H9 (cell line): ENCODE data around the gene TSPAN5. TPM values are rescaled to one million over a fixed set of nuclear protein-coding genes. Genes with fewer than 3 reads are reported as not detected.

Experiments used
- DNase-seq: peaks from one replicate; pipeline ENCODE4 v3.0.0-alpha.2; 2017
- H2AFZ ChIP-seq: one replicate; pipeline ENCODE4 v1.6.1; 2013; ENCODE audit warnings: mild to moderate bottlenecking, low read length, control low read depth, moderate library complexity
- H2AK5ac ChIP-seq: 2 replicates; pipeline ENCODE4 v1.6.1; 2013; ENCODE audit warnings: low read length, control low read depth, mixed read lengths; ENCODE audit not compliant: insufficient read length
- H2BK120ac ChIP-seq: one replicate; pipeline ENCODE4 v1.6.1; 2013; ENCODE audit warnings: low read depth, mild to moderate bottlenecking, low read length, control low read depth, inconsistent platforms; ENCODE audit not compliant: poor library complexity, severe bottlenecking
- H2BK12ac ChIP-seq: 2 replicates; pipeline ENCODE4 v1.6.1; 2013; ENCODE audit warnings: low read length, control low read depth, mixed read lengths, low read depth; ENCODE audit not compliant: insufficient read length
- H2BK15ac ChIP-seq: 2 replicates; pipeline ENCODE4 v1.6.1; 2013; ENCODE audit warnings: low read depth, low read length, control low read depth
- H2BK20ac ChIP-seq: one replicate; pipeline ENCODE4 v1.6.1; 2013; ENCODE audit warnings: low read depth, mild to moderate bottlenecking, low read length, control low read depth, inconsistent platforms; ENCODE audit not compliant: poor library complexity, severe bottlenecking
- H2BK5ac ChIP-seq: 2 replicates; pipeline ENCODE4 v1.6.1; 2013; ENCODE audit warnings: low read length, control low read depth, mixed read lengths; ENCODE audit not compliant: insufficient read length
- H3K14ac ChIP-seq: 2 replicates; pipeline ENCODE4 v1.6.1; 2013; ENCODE audit warnings: low read length, control low read depth; ENCODE audit not compliant: insufficient read depth
- H3K18ac ChIP-seq: 2 replicates; pipeline ENCODE4 v1.6.1; 2013; ENCODE audit warnings: low read depth, mild to moderate bottlenecking, mixed read lengths, low read length, control low read depth; ENCODE audit not compliant: insufficient read length
- H3K23ac ChIP-seq: 2 replicates; pipeline ENCODE4 v1.6.1; 2013; ENCODE audit warnings: low read length, control low read depth, mixed read lengths, low read depth; ENCODE audit not compliant: insufficient read length
- H3K23me2 ChIP-seq: 2 replicates; pipeline ENCODE4 v1.6.1; 2013; ENCODE audit warnings: low read depth, mild to moderate bottlenecking, mixed read lengths, low read length, control low read depth; ENCODE audit not compliant: insufficient read length, poor library complexity, severe bottlenecking
- H3K27ac ChIP-seq: 2 replicates; pipeline ENCODE4 v1.5.1; 2013; ENCODE audit warnings: low read length, control low read depth, mixed read lengths, low read depth; ENCODE audit not compliant: insufficient read length
- H3K27me3 ChIP-seq: 2 replicates; pipeline ENCODE4 v1.6.1; 2013; ENCODE audit warnings: low read length, control low read depth, inconsistent platforms; ENCODE audit not compliant: insufficient read depth
- H3K4ac ChIP-seq: 2 replicates; pipeline ENCODE4 v1.6.1; 2013; ENCODE audit warnings: low read depth, mild to moderate bottlenecking, control low read depth, inconsistent platforms, low read length, moderate library complexity
- H3K4me1 ChIP-seq: 2 replicates; pipeline ENCODE4 v1.6.1; 2013; ENCODE audit warnings: low read length, control low read depth, inconsistent platforms; ENCODE audit not compliant: insufficient read depth
- H3K4me2 ChIP-seq: 2 replicates; pipeline ENCODE4 v1.6.1; 2013; ENCODE audit warnings: low read length, control low read depth, mixed read lengths; ENCODE audit not compliant: insufficient read length, insufficient read depth
- H3K56ac ChIP-seq: 2 replicates; pipeline ENCODE4 v1.6.1; 2013; ENCODE audit warnings: low read depth, mild to moderate bottlenecking, mixed read lengths, low read length, control low read depth; ENCODE audit not compliant: insufficient read length
- H3K79me1 ChIP-seq: 2 replicates; pipeline ENCODE4 v1.6.1; 2013; ENCODE audit warnings: low read depth, mild to moderate bottlenecking, moderate library complexity, low read length, control low read depth, inconsistent platforms; ENCODE audit not compliant: insufficient read depth, poor library complexity, severe bottlenecking
- H3K79me2 ChIP-seq: 2 replicates; pipeline ENCODE4 v1.6.1; 2013; ENCODE audit warnings: low read length, control low read depth, inconsistent platforms; ENCODE audit not compliant: insufficient read depth
- H3K9ac ChIP-seq: 2 replicates; pipeline ENCODE4 v1.6.1; 2013; ENCODE audit warnings: low read length, control low read depth, mixed read lengths; ENCODE audit not compliant: insufficient read length; ENCODE audit errors: extremely low read depth
- H3K9me3 ChIP-seq: one replicate; pipeline ENCODE4 v1.6.1; 2013; ENCODE audit warnings: low read depth, low read length, inconsistent platforms; ENCODE audit not compliant: control insufficient read depth
- H3T11ph ChIP-seq: one replicate; pipeline ENCODE4 v1.6.1; 2013; ENCODE audit warnings: mild to moderate bottlenecking, low read length, control low read depth, inconsistent platforms
- H4K20me1 ChIP-seq: one replicate; pipeline ENCODE4 v1.6.1; 2013; ENCODE audit not compliant: control insufficient read depth, insufficient read length, insufficient read depth
- H4K5ac ChIP-seq: 2 replicates; pipeline ENCODE4 v1.6.1; 2013; ENCODE audit warnings: low read depth, mild to moderate bottlenecking, mixed read lengths, low read length, control low read depth; ENCODE audit not compliant: insufficient read length
- H4K8ac ChIP-seq: replicated peaks from 2 replicates; pipeline ENCODE4 v1.6.1; 2013; ENCODE audit warnings: low read length, control low read depth, mixed read lengths, low read depth; ENCODE audit not compliant: insufficient read length
- H4K91ac ChIP-seq: 2 replicates; pipeline ENCODE4 v1.6.1; 2013; ENCODE audit warnings: low read depth, mild to moderate bottlenecking, moderate library complexity, mixed read lengths, low read length, control low read depth; ENCODE audit not compliant: insufficient read length
- H3K27ac Mint-ChIP-seq, 3 experiments: 2 replicates in 2 of 3; 3 replicates in 1 of 3; pipeline ENCODE4 v1.8.0; 2020 to 2021; ENCODE audit warnings: mixed read lengths in 3 of 3, mild to moderate bottlenecking in 1 of 3, moderate library complexity in 1 of 3
- H3K27me3 Mint-ChIP-seq: 2 replicates; pipeline ENCODE4 v1.8.0; 2021; ENCODE audit warnings: low read depth, mild to moderate bottlenecking, moderate library complexity, mixed read lengths
- H3K36me3 Mint-ChIP-seq, 3 experiments: 2 replicates in 2 of 3; 3 replicates in 1 of 3; pipeline ENCODE4 v1.8.0; 2020 to 2021; ENCODE audit warnings: low read depth in 3 of 3, mixed read lengths in 3 of 3; ENCODE audit not compliant: insufficient read depth in 1 of 3
- H3K4me1 Mint-ChIP-seq, 2 experiments: 2 replicates each; pipeline ENCODE4 v1.8.0; 2020; ENCODE audit warnings: mixed read lengths in 2 of 2
- H3K4me3 Mint-ChIP-seq, 2 experiments: 2 replicates in 1 of 2; 3 replicates in 1 of 2; pipeline ENCODE4 v1.8.0; 2020 to 2021; ENCODE audit warnings: mild to moderate bottlenecking in 2 of 2, mixed read lengths in 2 of 2, moderate library complexity in 1 of 2
- H3K9me3 Mint-ChIP-seq, 2 experiments: 2 replicates in 1 of 2; 3 replicates in 1 of 2; pipeline ENCODE4 v1.8.0; 2020; ENCODE audit warnings: mild to moderate bottlenecking in 2 of 2, mixed read lengths in 2 of 2, moderate library complexity in 1 of 2
- WGBS: extraction: QIAGEN DNeasy Blood & Tissue Kit; methylation state at CpG from one replicate; pipeline ENCODE4 v1.1.7; 2013; ENCODE audit warnings: missing lambda C conversion rate, low lambda C conversion rate, mixed read lengths; ENCODE audit not compliant: insufficient read length; ENCODE audit errors: extremely low coverage; 5-methylcytosine and 5-hydroxymethylcytosine counted together
- total RNA-seq: library from RNA; stranded (reverse); gene quantifications from 2 replicates; pipeline ENCODE4 v1.2.1, GENCODE V29; 2021
- TF ChIP-seq, protein P1 (sequence below): fragments of 200-600 bp; sonication (generic); conservative IDR thresholded peaks from 3 replicates; pipeline ENCODE4 v1.8.0; 2021; ENCODE audit warnings: antibody characterized with exemption, mild to moderate bottlenecking

Gene TSPAN5
- total RNA-seq, 1 experiment from 2014 or later = 7.0 TPM

DNA sequence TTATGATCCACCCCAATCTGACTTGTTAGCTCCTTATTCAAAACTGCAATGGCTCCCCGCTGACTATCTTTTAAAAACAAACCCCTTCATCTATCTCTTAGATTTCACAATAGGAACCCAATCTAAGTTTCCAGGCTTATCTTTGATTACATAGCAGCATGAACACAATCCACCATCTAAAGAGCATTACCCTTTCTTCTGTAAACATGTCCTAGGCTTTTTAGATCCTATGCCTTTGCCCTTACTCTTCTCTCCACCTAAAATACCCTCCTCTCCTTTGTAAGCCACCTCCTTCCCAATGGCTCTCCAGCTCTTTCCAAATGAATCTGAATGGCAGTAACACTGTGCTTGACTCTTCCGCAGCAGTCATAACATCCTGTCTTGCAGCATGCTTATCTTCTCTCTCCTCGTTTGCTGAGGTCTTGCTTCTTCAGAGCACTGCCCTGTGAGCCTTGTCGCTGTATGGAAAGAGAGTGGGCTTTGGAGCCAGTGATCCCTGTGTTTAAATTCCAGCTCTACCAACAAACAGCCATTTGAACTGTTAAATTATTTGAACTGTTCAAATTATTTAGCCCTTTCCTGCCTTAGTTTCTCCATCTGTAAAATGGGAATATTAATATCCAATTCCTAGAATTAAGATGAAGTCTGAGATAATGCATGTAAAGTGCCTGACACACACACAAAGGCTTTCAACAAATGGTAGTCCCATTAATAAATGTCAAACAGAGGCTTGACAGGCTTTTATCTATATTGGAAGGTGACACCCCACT, 16.2 kb upstream of the TSPAN5 start:
- H3K4ac ChIP-seq = no peak overlapping the region
- no peak overlapping the region for H3K18ac ChIP-seq
- no peak overlapping the region for H3K4me2 ChIP-seq
- Mint-ChIP-seq H3K4me1 (peaks cover 9 to 19% of the 10 kb centered on the region in 2 experiments), H3K9me3 (no peaks in the 10 kb centered on the region), H3K27me3 (no peaks in the 10 kb centered on the region), H3K4me3 (no peak overlapping the region), H3K36me3 (no peaks in the 10 kb centered on the region; a peak in 1 of 7 replicates), H3K27ac (no peak overlapping the region; a peak in 1 of 7 replicates)
- H2BK12ac ChIP-seq = no peak overlapping the region
- no peak overlapping the region for H2BK15ac ChIP-seq
- no peak overlapping the region for H3K14ac ChIP-seq
- no peak overlapping the region for H4K5ac ChIP-seq
- H3T11ph ChIP-seq = no peak overlapping the region
- no peaks in the 10 kb centered on the region for H3K23me2 ChIP-seq
- H3K79me2 ChIP-seq = no peaks in the 10 kb centered on the region
- no peak overlapping the region for H2AFZ ChIP-seq
- DNase-seq = no peak
- no peak overlapping the region for H2AK5ac ChIP-seq
- H4K91ac ChIP-seq = no peak overlapping the region
- H3K27ac ChIP-seq = no peak overlapping the region
- no peak overlapping the region for H2BK120ac ChIP-seq
- no peaks in the 10 kb centered on the region for H3K27me3 ChIP-seq
- H2BK20ac ChIP-seq = no peak overlapping the region
- no peak overlapping the region for H3K9ac ChIP-seq
- H4K8ac ChIP-seq = no peak overlapping the region
- no peaks in the 10 kb centered on the region for H3K79me1 ChIP-seq
- H4K20me1 ChIP-seq = no peaks in the 10 kb centered on the region
- no peak overlapping the region for H3K56ac ChIP-seq
- no peak overlapping the region for H3K23ac ChIP-seq
- no peak overlapping the region for H2BK5ac ChIP-seq
- H3K9me3 ChIP-seq = no peaks in the 10 kb centered on the region
- no CpG with 5 or more reads among the region's 4 CpGs for WGBS
- TF ChIP-seq, protein P1, sequence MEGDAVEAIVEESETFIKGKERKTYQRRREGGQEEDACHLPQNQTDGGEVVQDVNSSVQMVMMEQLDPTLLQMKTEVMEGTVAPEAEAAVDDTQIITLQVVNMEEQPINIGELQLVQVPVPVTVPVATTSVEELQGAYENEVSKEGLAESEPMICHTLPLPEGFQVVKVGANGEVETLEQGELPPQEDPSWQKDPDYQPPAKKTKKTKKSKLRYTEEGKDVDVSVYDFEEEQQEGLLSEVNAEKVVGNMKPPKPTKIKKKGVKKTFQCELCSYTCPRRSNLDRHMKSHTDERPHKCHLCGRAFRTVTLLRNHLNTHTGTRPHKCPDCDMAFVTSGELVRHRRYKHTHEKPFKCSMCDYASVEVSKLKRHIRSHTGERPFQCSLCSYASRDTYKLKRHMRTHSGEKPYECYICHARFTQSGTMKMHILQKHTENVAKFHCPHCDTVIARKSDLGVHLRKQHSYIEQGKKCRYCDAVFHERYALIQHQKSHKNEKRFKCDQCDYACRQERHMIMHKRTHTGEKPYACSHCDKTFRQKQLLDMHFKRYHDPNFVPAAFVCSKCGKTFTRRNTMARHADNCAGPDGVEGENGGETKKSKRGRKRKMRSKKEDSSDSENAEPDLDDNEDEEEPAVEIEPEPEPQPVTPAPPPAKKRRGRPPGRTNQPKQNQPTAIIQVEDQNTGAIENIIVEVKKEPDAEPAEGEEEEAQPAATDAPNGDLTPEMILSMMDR = no peak
- H3K4me1 ChIP-seq = no peaks in the 10 kb centered on the region
